Pancreas (tissue), 10 donors: ENCODE measurements around the gene MRC1. TPM values are rescaled to one million over a fixed set of nuclear protein-coding genes. Genes with fewer than 3 reads are reported as not detected.
A peak's percentile ranks its signal among the peaks of the same experiment; 100 is the strongest.

Source experiments
- ATAC-seq, 4 donors: fragments of 200-7000 bp; cut with Tn5 transposase; one replicate each; pipeline versions ENCODE4 v1.8.0 to v1.9.1; 2020; ENCODE audit warnings: mild to moderate bottlenecking in 4 of 4, moderate library complexity in 4 of 4
- DNase-seq, 6 donors: peaks; one replicate each; pipeline ENCODE4 v3.0.0-alpha.2; 2020
- FAIRE-seq: peaks from 2 replicates; lab custom pipeline; 2012; peaks lifted over from hg19 to GRCh38; lab: Jason Lieb, UNC
- H3K27ac ChIP-seq, 4 donors: fragments of 200-600 bp; sonication (generic); 1 replicate in 3 of 4; 2 replicates in 1 of 4; pipeline versions ENCODE4 v1.5.0 to v1.8.0; 2020
- H3K27me3 ChIP-seq, 4 donors: fragments of 200-600 bp; one replicate each; pipeline ENCODE4 v1.8.0; 2021
- H3K36me3 ChIP-seq, 3 donors: fragments of 200-600 bp; sonication (generic) in 1 of 3; one replicate each; pipeline versions ENCODE4 v1.5.0 to v1.8.0; 2020 to 2021
- H3K4me1 ChIP-seq, 3 donors: fragments of 200-600 bp; one replicate each; pipeline ENCODE4 v1.8.0; 2021
- H3K4me3 ChIP-seq, 4 donors: fragments of 200-600 bp; sonication (generic) in 2 of 4; one replicate each; pipeline versions ENCODE4 v1.5.0 to v1.8.0; 2020 to 2021
- H3K9me3 ChIP-seq, 4 donors: fragments of 200-600 bp; one replicate each; pipeline ENCODE4 v1.8.0; 2021
- CTCF ChIP-seq, 4 donors: fragments of 200-600 bp; sonication (generic) in 3 of 4; IDR thresholded peaks; one replicate each; pipeline versions ENCODE4 v1.5.0 to v1.8.0; 2021; ENCODE audit warnings: antibody characterized with exemption in 4 of 4
- WGBS, 2 donors: extraction: QIAGEN DNeasy Blood & Tissue Kit; methylation state at CpG; one replicate each; pipeline ENCODE4 v1.1.7; 2013; 5-methylcytosine and 5-hydroxymethylcytosine counted together
- intact Hi-C, 3 donors: fragments of 100-400 bp; cut with DNase I; formaldehyde crosslinking; loops; one replicate each; pipeline versions ENCODE4 v1.11.1 to v1.14.2; 2022
- polyA plus RNA-seq, 2 donors: library from polyadenylated mRNA; stranded (reverse); fragments of 200-250 nt; gene quantifications; one replicate each; pipeline ENCODE4 v1.2.3, GENCODE V29; 2013
- total RNA-seq, 6 donors: library from RNA; stranded (reverse); fragmentation: NEBNext Ultra II Directional in 4 of 6; extraction: Animal tissue kit (Norgen Biotek cat#: 25700) in 4 of 6; gene quantifications; one replicate each; pipeline versions ENCODE4 v1.2.1 to v1.2.4, GENCODE V29; 2021 to 2023
- donor health status: healthy with polysubstance abuse.
- donor health status: DM: no; HTN: no; CAD: no; lungs with moderate emphysema.
- donor health status: DM: no; HTN: no; CAD: no.
- donor health status: control.
- donor health status: control.
- donor health status: Bipolar disorder and iron deficiency.
- donor health status: DM: yes; HTN: yes; CAD: no.
- donor health status: DM: no; HTN: no; CAD: no.
- donor health status: DM: no; HTN: no; CAD: no.
- donor health status: DM: yes; HTN: yes; CAD: no.

Gene MRC1
- total and polyA plus RNA-seq, 8 donors = 1.2 to 23.6 (median 3.1) TPM

- ATAC-seq (peak in 2 of 4 donors; percentile 17 to 45), DNase-seq (no peak), FAIRE-seq (no peak)
- Histone ChIP-seq H3K36me3 (no peaks in the 10 kb centered on the region), H3K9me3 (no peaks in the 10 kb centered on the region), H3K4me3 (no peak overlapping the region), H3K4me1 (no peaks in the 10 kb centered on the region), H3K27me3 (no peaks in the 10 kb centered on the region), H3K27ac (no peak overlapping the region)
- intact Hi-C loops = no loop called here
- 23 to 26% methylated on average over 5 of the region's 5 CpGs for WGBS, 2 donors
- no peak for TF ChIP-seq CTCF (IDR thresholded peaks at IDR 0.05)
These were observed 5.8 kb downstream of the MRC1 start for GRCh38 chr10:17814973-17815372.

GRCh38 chr10:17816199-17816598 lies 7.1 kb downstream of the MRC1 start:
- ATAC-seq = peak in 1 of 4 donors; percentile 56

GRCh38 chr10:17817316-17817715 lies 8.2 kb downstream of the MRC1 start:
- TF ChIP-seq CTCF (IDR thresholded peaks at IDR 0.05) = no peak
- no peaks in the 10 kb centered on the region for H3K4me1 ChIP-seq
- intact Hi-C loops = no loop called here
- no peak overlapping the region for H3K4me3 ChIP-seq
- no peaks in the 10 kb centered on the region for H3K9me3 ChIP-seq
- no peaks in the 10 kb centered on the region for H3K27me3 ChIP-seq
- ATAC-seq = no peak
- WGBS, 2 donors = 65 to 68% methylated on average over 1 of the region's 1 CpG
- DNase-seq = no peak
- H3K27ac ChIP-seq = no peak overlapping the region
- FAIRE-seq = no peak
- no peaks in the 10 kb centered on the region for H3K36me3 ChIP-seq

More at GRCh38 chr10:17816199-17816598, 7.1 kb downstream of the MRC1 start:
- DNase-seq = no peak
- Histone ChIP-seq H3K4me3 (no peak overlapping the region), H3K27me3 (no peaks in the 10 kb centered on the region), H3K9me3 (no peaks in the 10 kb centered on the region), H3K27ac (no peak overlapping the region), H3K4me1 (no peaks in the 10 kb centered on the region), H3K36me3 (no peaks in the 10 kb centered on the region)
- 88 to 94% methylated on average over 7 of the region's 7 CpGs for WGBS, 2 donors
- no peak for TF ChIP-seq CTCF (IDR thresholded peaks at IDR 0.05)
- no peak for FAIRE-seq
- intact Hi-C loops = no loop called here

GRCh38 chr10:17817790-17818189 lies 8.6 kb downstream of the MRC1 start:
- no peak overlapping the region for H3K4me3 ChIP-seq
- no peaks in the 10 kb centered on the region for H3K9me3 ChIP-seq
- no peaks in the 10 kb centered on the region for H3K27me3 ChIP-seq
- WGBS, 2 donors = 73 to 75% methylated on average over 3 of the region's 3 CpGs
- no peaks in the 10 kb centered on the region for H3K4me1 ChIP-seq
- ATAC-seq = no peak
- H3K36me3 ChIP-seq = no peaks in the 10 kb centered on the region
- no peak for DNase-seq
- TF ChIP-seq CTCF (IDR thresholded peaks at IDR 0.05) = no peak
- intact Hi-C loops = no loop called here
- no peak overlapping the region for H3K27ac ChIP-seq
- FAIRE-seq = no peak

GRCh38 chr10:17819836-17820235 lies 10.7 kb downstream of the MRC1 start:
- no peaks in the 10 kb centered on the region for H3K9me3 ChIP-seq
- H3K4me1 ChIP-seq = no peaks in the 10 kb centered on the region
- TF ChIP-seq CTCF (IDR thresholded peaks at IDR 0.05) = no peak
- ATAC-seq = no peak
- no peak overlapping the region for H3K4me3 ChIP-seq
- FAIRE-seq = no peak
- H3K27ac ChIP-seq = no peak overlapping the region
- intact Hi-C loops = no loop called here
- no peak for DNase-seq
- 80 to 84% methylated on average over 7 of the region's 7 CpGs for WGBS, 2 donors
- H3K36me3 ChIP-seq = no peaks in the 10 kb centered on the region
- H3K27me3 ChIP-seq = no peaks in the 10 kb centered on the region
